HepG2 (cell line): ENCODE results near the gene P2RX7. TPM values are rescaled to one million over a fixed set of nuclear protein-coding genes. Genes with fewer than 3 reads are reported as not detected.

Experiments used
- CSRNP1 ChIP-seq: sonication (generic); formaldehyde crosslinking; IDR thresholded peaks from 2 replicates; pipeline ENCODE4 v1.8.1; 2023; ENCODE audit warnings: mild to moderate bottlenecking, missing genetic modification reagents
- ERF ChIP-seq: IDR thresholded peaks from 2 replicates; pipeline ENCODE4 v1.6.1; 2018; ENCODE audit warnings: missing biosample characterization, missing genetic modification reagents
- GPBP1L1 ChIP-seq: sonication (generic); formaldehyde crosslinking; IDR thresholded peaks from 2 replicates; pipeline ENCODE4 v1.5.0; 2020; ENCODE audit warnings: mild to moderate bottlenecking, missing genetic modification reagents
- HMGA1 ChIP-seq: sonication (generic); formaldehyde crosslinking; conservative IDR thresholded peaks from 2 replicates; pipeline ENCODE4 v1.4.0; 2020; ENCODE audit warnings: missing genetic modification reagents
- MAFF ChIP-seq: IDR thresholded peaks from 2 replicates; pipeline ENCODE4 v1.6.1; 2011; ENCODE audit warnings: low read depth, low read length, improper control_type of control experiment
- MTERF4 ChIP-seq: sonication (generic); formaldehyde crosslinking; IDR thresholded peaks from 2 replicates; pipeline ENCODE4 v1.8.0; 2023; ENCODE audit warnings: mild to moderate bottlenecking, missing genetic modification reagents
- MYNN ChIP-seq: sonication (generic); formaldehyde crosslinking; IDR thresholded peaks from 2 replicates; pipeline ENCODE4 v1.4.0; 2020; ENCODE audit warnings: mild to moderate bottlenecking, low read depth, missing genetic modification reagents
- NFE2L1 ChIP-seq: sonication (generic); formaldehyde crosslinking; IDR thresholded peaks from 2 replicates; pipeline ENCODE4 v1.4.0; 2020; ENCODE audit warnings: missing genetic modification reagents, mild to moderate bottlenecking, borderline replicate concordance
- RCOR2 ChIP-seq: IDR thresholded peaks from 2 replicates; pipeline ENCODE4 v1.6.1; 2016; ENCODE audit warnings: missing biosample characterization, missing genetic modification reagents
- RNF2 ChIP-seq: fragments of 450-650 bp; conservative IDR thresholded peaks from 2 replicates; pipeline ENCODE4 v1.6.1; 2016; ENCODE audit warnings: low read depth
- RXRA ChIP-seq: sonication (generic); formaldehyde crosslinking; IDR thresholded peaks from 2 replicates; pipeline ENCODE4 v1.5.1; 2020; ENCODE audit warnings: missing genetic modification reagents
- SOX13 ChIP-seq, 3 experiments: fragments of 450-650 bp in 1 of 3; sonication (generic) in 1 of 3; formaldehyde crosslinking in 1 of 3; IDR thresholded peaks in 2 of 3; conservative IDR thresholded peaks in 1 of 3; 2 replicates each; pipeline versions ENCODE4 v1.5.0 to v1.6.1; 2016 to 2020; ENCODE audit warnings: antibody characterized with exemption in 1 of 3, mild to moderate bottlenecking in 1 of 3, missing compliant biosample characterization in 1 of 3, missing genetic modification reagents in 1 of 3, moderate library complexity in 1 of 3
- TOE1 ChIP-seq: sonication (generic); formaldehyde crosslinking; IDR thresholded peaks from 2 replicates; pipeline ENCODE4 v1.4.0; 2020; ENCODE audit warnings: mild to moderate bottlenecking, missing genetic modification reagents
- XBP1 ChIP-seq: sonication (generic); formaldehyde crosslinking; IDR thresholded peaks from 2 replicates; pipeline ENCODE4 v1.5.0; 2020; ENCODE audit warnings: missing genetic modification reagents
- ZFP37 ChIP-seq: sonication (generic); formaldehyde crosslinking; IDR thresholded peaks from 2 replicates; pipeline ENCODE4 v1.4.0; 2020; ENCODE audit warnings: missing genetic modification reagents, borderline replicate concordance
- ZFP91 ChIP-seq: sonication (generic); formaldehyde crosslinking; IDR thresholded peaks from 2 replicates; pipeline ENCODE4 v1.9.0; 2022; ENCODE audit warnings: missing genetic modification reagents, mild to moderate bottlenecking, borderline replicate concordance
- ZIK1 ChIP-seq: sonication (generic); formaldehyde crosslinking; IDR thresholded peaks from 2 replicates; pipeline ENCODE4 v1.5.0; 2020; ENCODE audit warnings: mild to moderate bottlenecking, low read depth, missing genetic modification reagents, borderline replicate concordance
- ZNF431 ChIP-seq: sonication (generic); formaldehyde crosslinking; IDR thresholded peaks from 2 replicates; pipeline ENCODE4 v1.9.0; 2022; ENCODE audit warnings: missing genetic modification reagents, low read depth, mild to moderate bottlenecking, borderline replicate concordance
- ZNF557 ChIP-seq: sonication (generic); formaldehyde crosslinking; IDR thresholded peaks from 2 replicates; pipeline ENCODE4 v1.4.0; 2020; ENCODE audit warnings: missing genetic modification reagents
- ZNF772 ChIP-seq: sonication (generic); formaldehyde crosslinking; IDR thresholded peaks from 2 replicates; pipeline ENCODE4 v1.5.0; 2020; ENCODE audit warnings: mild to moderate bottlenecking, missing genetic modification reagents
- ZNF841 ChIP-seq: sonication (generic); formaldehyde crosslinking; IDR thresholded peaks from 2 replicates; pipeline ENCODE4 v1.8.1; 2023; ENCODE audit warnings: missing genetic modification reagents, borderline replicate concordance
- polyA plus RNA-seq, 8 experiments: library from polyadenylated mRNA; depleted of rRNA in 3 of 8; stranded (reverse) in 7 of 8; unstranded in 1 of 8; fragments of >200 nt; fragmentation: Illumina TruSeq in 4 of 8; extraction: Trizol in 4 of 8; gene quantifications; 2 replicates each; pipeline versions ENCODE4 v1.2.1 to v1.2.3, GENCODE V29; 2011 to 2016; ENCODE audit warnings: low read depth in 4 of 8, missing spikeins in 1 of 8, mixed read lengths in 1 of 8; ENCODE audit not compliant: insufficient read depth in 1 of 8
- total RNA-seq, 5 experiments: library from RNA; depleted of rRNA; stranded (reverse); fragments of >200 nt; fragmentation: Illumina TruSeq; extraction: Trizol; gene quantifications; 2 replicates each; pipeline ENCODE4 v1.2.3, GENCODE V29; 2016; ENCODE audit warnings: low read depth in 1 of 5

The P2RX7 gene
- total and polyA plus RNA-seq, 2 of the 13 experiments (the other 11 are each of a cell fraction or from before 2014, with no cell fraction given): 0.13 to 0.73 TPM

GRCh38 chr12:121089031-121089812 is 43.5 kb upstream of the P2RX7 start (continued):
- no peak for TF ChIP-seq CSRNP1 (CRISPR knock-in tag)
- TF ChIP-seq MAFF: no peak
- TF ChIP-seq GPBP1L1 (CRISPR knock-in tag): no peak
- TF ChIP-seq ZNF841: no peak
- TF ChIP-seq HMGA1: no peak
- no peak for TF ChIP-seq TOE1
- TF ChIP-seq SOX13 (IDR thresholded peaks at IDR 0.05): no peak
- peak in 1 of 2 experiments; percentile 46; a peak in 1 of 4 replicates for TF ChIP-seq SOX13 (CRISPR knock-in tag; conservative IDR thresholded peaks at IDR 0.05 in 1 of 2, IDR thresholded peaks at IDR 0.05 in 1 of 2)
- no peak for TF ChIP-seq MTERF4 (CRISPR knock-in tag)
- TF ChIP-seq ERF (CRISPR knock-in tag): peak; percentile 72
- TF ChIP-seq RCOR2 (CRISPR knock-in tag): peak; percentile 53; the same call in 1 of the 2 replicates
- no peak for TF ChIP-seq RNF2
- TF ChIP-seq ZIK1 (CRISPR knock-in tag): no peak
- TF ChIP-seq RXRA (CRISPR knock-in tag): peak; percentile 99
- no peak for TF ChIP-seq NFE2L1 (CRISPR knock-in tag)
- TF ChIP-seq ZNF772 (CRISPR knock-in tag): peak; percentile 19; the same call in 1 of the 2 replicates
- no peak for TF ChIP-seq XBP1 (CRISPR knock-in tag)
- TF ChIP-seq ZFP37 (CRISPR knock-in tag): no peak
- peak; percentile 45; the same call in 1 of the 2 replicates for TF ChIP-seq ZNF431 (CRISPR knock-in tag)
- TF ChIP-seq MYNN (CRISPR knock-in tag): no peak
- no peak for TF ChIP-seq ZNF557 (CRISPR knock-in tag)
- peak; percentile 54; the same call in 1 of the 2 replicates for TF ChIP-seq ZFP91 (CRISPR knock-in tag)
